Dedifferentiated amniotic fluid mesenchymal stem cell (primary cell): ENCODE data around the gene TLR7.

ENCODE experiments used
- DNase-seq: peaks from one replicate; pipeline ENCODE4 v3.0.0-alpha.2; 2016; ENCODE audit errors: extremely low spot score

Gene TLR7

DNA sequence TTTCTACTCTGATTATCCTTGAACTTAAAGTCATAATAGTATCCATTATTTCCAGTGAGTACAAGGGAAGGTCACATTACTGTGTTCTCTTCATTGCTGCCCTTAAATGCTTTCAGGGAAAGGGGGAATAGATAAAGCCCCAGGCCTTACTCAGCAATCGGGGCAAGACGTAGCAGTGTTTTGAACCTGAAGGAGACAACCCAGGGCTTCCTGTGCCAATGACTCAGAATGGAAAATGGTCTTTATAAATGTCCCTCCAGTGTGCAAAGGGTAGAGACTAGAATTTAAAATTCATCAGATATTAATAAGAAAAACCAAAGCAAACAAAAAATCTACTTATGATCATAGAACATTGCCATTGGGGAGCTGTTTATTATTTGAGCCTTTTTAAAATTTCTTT, 63.3 kb downstream of the TLR7 start:
- no peak for DNase-seq

DNA sequence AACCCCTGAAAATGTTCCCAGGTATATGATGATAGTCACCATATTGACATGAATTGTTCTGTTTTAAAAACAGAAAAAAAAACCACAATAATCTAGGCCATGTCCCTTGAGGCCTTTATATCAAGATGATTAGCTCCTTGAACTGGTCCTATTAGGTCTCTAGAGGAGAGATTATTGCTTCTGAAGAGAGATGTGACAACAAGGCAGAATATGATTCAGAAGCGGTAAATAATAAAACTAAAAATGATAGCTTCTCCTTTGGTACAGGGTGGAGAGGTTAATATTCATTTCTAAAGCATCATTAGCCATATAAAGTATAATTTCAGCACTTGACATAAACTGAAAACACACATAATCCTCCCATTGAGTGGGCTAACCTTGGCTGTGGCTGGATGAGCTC, 65.4 kb downstream of the TLR7 start:
- DNase-seq: no peak

DNA sequence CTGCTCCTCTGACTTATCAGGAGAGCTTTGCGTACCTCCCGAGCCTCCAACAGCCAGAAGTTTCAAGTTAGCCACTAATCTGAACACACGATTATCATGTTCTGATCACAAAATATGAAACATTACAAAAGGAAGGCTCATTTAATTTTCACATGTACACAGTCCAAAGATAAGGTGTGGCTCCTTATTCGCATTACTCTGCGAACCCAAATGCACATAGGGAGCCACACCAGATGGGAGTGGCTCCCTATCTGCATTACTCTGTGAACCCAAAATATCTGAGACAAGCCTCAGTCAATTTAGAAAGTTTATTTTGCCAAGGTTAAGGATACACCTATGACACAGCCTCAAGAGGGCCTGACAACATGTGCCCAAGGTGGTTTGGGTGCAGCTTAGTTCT, 68.0 kb downstream of the TLR7 start:
- DNase-seq: no peak

- no peak for DNase-seq
These were observed 70.1 kb downstream of the TLR7 start for GRCh38 chrX:12936947-12937346.
